Activated CD4-positive, alpha-beta T cell treated with anti-CD3 and anti-CD28 coated beads, Interleukin-2, amount 10 ng/mL, durations not matched to agents 24 days and 14 days (primary cell): ENCODE data around the gene FRMD3. TPM values are rescaled to one million over a fixed set of nuclear protein-coding genes. Genes with fewer than 3 reads are reported as not detected.

Source experiments
- DNase-seq: peaks from one replicate; pipeline ENCODE4 v3.0.0; 2022
- H3K27ac Mint-ChIP-seq: one replicate; pipeline ENCODE4 v1.8.0; 2022; ENCODE audit warnings: mild to moderate bottlenecking, mixed read lengths
- H3K27me3 Mint-ChIP-seq: one replicate; pipeline ENCODE4 v1.8.0; 2022; ENCODE audit warnings: mixed read lengths
- H3K36me3 Mint-ChIP-seq: one replicate; pipeline ENCODE4 v1.8.0; 2022; ENCODE audit warnings: low read depth, mild to moderate bottlenecking, mixed read lengths
- H3K4me1 Mint-ChIP-seq: one replicate; pipeline ENCODE4 v1.8.0; 2021; ENCODE audit warnings: mixed read lengths
- H3K4me3 Mint-ChIP-seq: one replicate; pipeline ENCODE4 v1.8.0; 2022; ENCODE audit warnings: mild to moderate bottlenecking, moderate library complexity, mixed read lengths
- H3K9me3 Mint-ChIP-seq: one replicate; pipeline ENCODE4 v1.8.0; 2021; ENCODE audit warnings: mixed read lengths
- intact Hi-C: fragments of 100-400 bp; cut with micrococcal nuclease; formaldehyde crosslinking; loops from one replicate; pipeline ENCODE4 v1.15.1; 2023
- total RNA-seq: library from RNA; stranded (reverse); gene quantifications from 2 replicates; pipeline ENCODE4 v1.2.3, GENCODE V29; 2022

The FRMD3 gene
- total RNA-seq, 1 donor from 2014 or later, result 0.30 TPM

DNA sequence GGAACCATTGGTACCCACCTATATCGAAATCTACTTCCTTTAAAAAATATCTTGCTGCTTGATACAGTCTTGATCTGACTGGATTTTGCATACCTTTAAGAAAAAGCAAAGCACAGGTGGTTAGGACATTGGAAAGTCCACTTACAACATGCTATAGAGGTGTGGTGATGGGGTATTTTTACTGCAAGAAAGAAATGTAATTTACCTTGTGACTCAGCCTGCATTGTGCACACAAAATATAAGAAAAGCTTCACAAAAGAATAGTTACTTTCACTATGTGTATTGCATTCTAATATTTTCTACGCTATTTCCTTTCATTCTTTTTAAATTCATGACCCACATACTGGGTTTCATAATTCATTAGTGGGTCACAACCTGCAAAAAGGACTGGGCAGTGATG, 239.1 kb downstream of the FRMD3 start:
- H3K27me3 Mint-ChIP-seq, result no peaks in the 10 kb centered on the region
- intact Hi-C loops, result no loop called here
- no peaks in the 10 kb centered on the region for H3K9me3 Mint-ChIP-seq

DNA sequence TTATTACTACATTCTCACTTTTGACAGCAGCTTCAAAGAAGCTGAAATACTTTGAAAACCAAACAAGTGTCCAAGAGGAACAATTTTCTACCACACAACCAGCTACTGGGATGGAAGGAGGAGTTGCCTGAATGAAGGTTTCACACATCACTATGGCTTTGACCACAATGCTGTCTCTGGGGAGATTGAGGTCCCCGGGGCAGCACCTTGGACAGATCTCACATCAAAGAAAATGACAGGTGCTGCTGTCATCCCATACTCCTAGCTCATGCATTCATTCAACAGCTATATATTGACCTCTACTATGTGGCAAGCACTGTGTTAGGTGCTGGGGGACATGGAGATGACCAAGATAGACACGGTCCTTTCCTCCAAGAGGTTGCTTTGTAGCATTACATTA, 242.1 kb downstream of the FRMD3 start:
- intact Hi-C loops, result no loop called here
- no peaks in the 10 kb centered on the region for H3K9me3 Mint-ChIP-seq
- no peak overlapping the region for H3K4me3 Mint-ChIP-seq
- H3K4me1 Mint-ChIP-seq, result no peaks in the 10 kb centered on the region
- H3K27me3 Mint-ChIP-seq, result no peaks in the 10 kb centered on the region
- DNase-seq, result no peak
- no peak overlapping the region for H3K27ac Mint-ChIP-seq
- H3K36me3 Mint-ChIP-seq, result no peaks in the 10 kb centered on the region

More for the DNA sequence above, 239.1 kb downstream of the FRMD3 start:
- DNase-seq, result no peak
- Mint-ChIP-seq H3K27ac (no peak overlapping the region), H3K4me3 (no peak overlapping the region), H3K36me3 (no peaks in the 10 kb centered on the region), H3K4me1 (no peaks in the 10 kb centered on the region)

GRCh38 chr9:83294816-83295215, 243.4 kb downstream of the FRMD3 start:
- Mint-ChIP-seq H3K4me1 (no peaks in the 10 kb centered on the region), H3K27me3 (no peaks in the 10 kb centered on the region), H3K9me3 (no peaks in the 10 kb centered on the region), H3K36me3 (no peaks in the 10 kb centered on the region), H3K27ac (no peak overlapping the region), H3K4me3 (no peak overlapping the region)
- intact Hi-C loops, result no loop called here
- no peak for DNase-seq

DNA sequence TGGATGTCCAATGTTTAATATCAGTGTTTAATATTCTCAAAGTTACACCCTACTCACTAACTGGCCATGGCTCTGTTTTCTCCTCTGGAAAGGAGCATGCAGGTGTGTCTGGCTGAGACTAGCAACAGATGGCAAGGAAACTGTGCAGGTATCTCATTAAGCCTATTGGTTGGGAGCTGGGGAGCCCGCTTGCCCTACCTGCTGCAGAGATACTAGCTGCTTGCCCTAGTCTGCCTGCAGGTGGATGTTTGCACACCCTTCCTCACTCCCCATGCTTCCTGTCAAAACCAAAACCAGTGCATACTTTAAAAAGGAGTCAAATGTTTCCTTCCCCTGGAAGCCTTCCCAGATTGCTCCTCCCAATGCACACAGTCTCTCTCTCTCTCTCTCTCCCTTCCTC, 247.0 kb downstream of the FRMD3 start:
- H3K27ac Mint-ChIP-seq, result no peak overlapping the region
- intact Hi-C loops, result no loop called here
- H3K4me3 Mint-ChIP-seq, result no peak overlapping the region
- H3K27me3 Mint-ChIP-seq, result no peaks in the 10 kb centered on the region
- H3K4me1 Mint-ChIP-seq, result no peaks in the 10 kb centered on the region
- DNase-seq, result no peak
- no peaks in the 10 kb centered on the region for H3K36me3 Mint-ChIP-seq
- no peaks in the 10 kb centered on the region for H3K9me3 Mint-ChIP-seq

DNA sequence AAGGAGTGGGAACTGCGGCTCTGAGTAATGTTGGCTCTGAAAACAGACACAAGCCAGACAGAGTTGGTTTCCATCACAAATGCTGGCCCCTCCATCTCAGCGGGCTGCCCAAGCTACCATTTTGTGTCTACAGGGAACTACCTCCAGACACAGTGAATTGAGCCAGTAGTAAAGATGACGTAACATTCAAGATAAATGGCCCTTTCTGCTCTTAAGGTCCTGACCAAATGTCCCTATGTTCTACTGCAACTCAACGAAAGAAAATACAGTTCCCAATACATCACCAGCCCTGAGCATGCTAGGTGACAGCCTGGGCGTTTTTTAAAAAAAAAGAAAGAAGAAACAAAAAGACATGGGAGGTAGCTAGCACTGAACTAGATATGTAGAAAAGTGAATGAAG, 247.5 kb downstream of the FRMD3 start:
- Mint-ChIP-seq H3K9me3 (no peaks in the 10 kb centered on the region), H3K36me3 (no peaks in the 10 kb centered on the region), H3K27me3 (no peaks in the 10 kb centered on the region), H3K4me1 (no peaks in the 10 kb centered on the region), H3K27ac (no peak overlapping the region), H3K4me3 (no peak overlapping the region)
- DNase-seq, result no peak
- intact Hi-C loops, result no loop called here

- no peaks in the 10 kb centered on the region for H3K4me1 Mint-ChIP-seq
- no peak for DNase-seq
- H3K4me3 Mint-ChIP-seq, result no peak overlapping the region
- intact Hi-C loops, result no loop called here
- H3K36me3 Mint-ChIP-seq, result no peaks in the 10 kb centered on the region
- no peaks in the 10 kb centered on the region for H3K9me3 Mint-ChIP-seq
- no peaks in the 10 kb centered on the region for H3K27me3 Mint-ChIP-seq
- no peak overlapping the region for H3K27ac Mint-ChIP-seq
Measured at GRCh38 chr9:83287021-83287420, 251.2 kb downstream of the FRMD3 start.

GRCh38 chr9:83285445-83286225, 252.6 kb downstream of the FRMD3 start:
- Mint-ChIP-seq H3K27me3 (no peaks in the 10 kb centered on the region), H3K36me3 (no peaks in the 10 kb centered on the region), H3K27ac (no peak overlapping the region), H3K9me3 (no peaks in the 10 kb centered on the region), H3K4me3 (no peak overlapping the region), H3K4me1 (no peaks in the 10 kb centered on the region)
- intact Hi-C loops, result no loop called here
- no peak for DNase-seq

DNA sequence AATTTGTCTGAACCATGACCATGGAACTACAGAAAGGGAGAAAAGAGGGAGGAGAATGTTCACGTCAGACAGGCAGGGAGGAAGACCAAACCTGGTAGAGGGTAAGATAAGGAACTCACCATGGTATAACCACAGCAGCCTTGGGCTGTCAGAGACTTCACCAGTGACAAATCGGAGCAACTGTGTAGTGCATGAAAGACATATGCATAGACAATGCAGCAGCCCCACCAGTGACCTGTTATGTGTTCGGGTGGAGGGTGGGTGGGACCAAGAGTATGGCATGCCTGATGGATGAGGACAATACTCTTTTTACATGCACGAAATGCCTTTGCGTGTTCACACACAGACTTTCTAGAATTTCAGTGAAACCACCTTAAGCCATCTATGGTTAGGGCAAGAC, 253.5 kb downstream of the FRMD3 start:
- Mint-ChIP-seq H3K27me3 (no peaks in the 10 kb centered on the region), H3K4me3 (no peak overlapping the region), H3K4me1 (no peaks in the 10 kb centered on the region), H3K36me3 (no peaks in the 10 kb centered on the region), H3K9me3 (no peaks in the 10 kb centered on the region), H3K27ac (no peak overlapping the region)
- DNase-seq, result no peak
- intact Hi-C loops, result no loop called here

DNA sequence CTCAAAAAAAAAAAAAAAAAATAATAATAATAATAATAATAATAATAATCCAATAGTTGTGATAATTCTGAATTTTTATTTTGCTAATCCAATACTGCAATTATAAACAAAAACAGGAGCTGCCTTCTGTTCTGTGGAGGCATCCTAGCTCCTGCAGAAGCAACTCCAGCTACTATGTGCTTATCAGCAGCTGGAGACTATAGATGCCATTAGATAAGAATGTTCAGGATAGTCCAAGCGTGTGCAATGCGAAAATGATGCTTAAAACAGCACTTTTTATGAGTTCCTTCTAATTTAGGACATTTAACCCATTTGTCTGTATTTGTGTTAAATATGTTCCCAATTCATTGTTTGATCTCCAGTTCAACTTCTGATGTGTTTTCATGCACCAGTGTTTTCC, 254.7 kb downstream of the FRMD3 start:
- no peak overlapping the region for H3K27ac Mint-ChIP-seq
- no peak overlapping the region for H3K4me3 Mint-ChIP-seq
- intact Hi-C loops, result no loop called here
- DNase-seq, result no peak
- H3K36me3 Mint-ChIP-seq, result no peaks in the 10 kb centered on the region
- no peaks in the 10 kb centered on the region for H3K27me3 Mint-ChIP-seq
- no peaks in the 10 kb centered on the region for H3K9me3 Mint-ChIP-seq
- no peaks in the 10 kb centered on the region for H3K4me1 Mint-ChIP-seq

DNA sequence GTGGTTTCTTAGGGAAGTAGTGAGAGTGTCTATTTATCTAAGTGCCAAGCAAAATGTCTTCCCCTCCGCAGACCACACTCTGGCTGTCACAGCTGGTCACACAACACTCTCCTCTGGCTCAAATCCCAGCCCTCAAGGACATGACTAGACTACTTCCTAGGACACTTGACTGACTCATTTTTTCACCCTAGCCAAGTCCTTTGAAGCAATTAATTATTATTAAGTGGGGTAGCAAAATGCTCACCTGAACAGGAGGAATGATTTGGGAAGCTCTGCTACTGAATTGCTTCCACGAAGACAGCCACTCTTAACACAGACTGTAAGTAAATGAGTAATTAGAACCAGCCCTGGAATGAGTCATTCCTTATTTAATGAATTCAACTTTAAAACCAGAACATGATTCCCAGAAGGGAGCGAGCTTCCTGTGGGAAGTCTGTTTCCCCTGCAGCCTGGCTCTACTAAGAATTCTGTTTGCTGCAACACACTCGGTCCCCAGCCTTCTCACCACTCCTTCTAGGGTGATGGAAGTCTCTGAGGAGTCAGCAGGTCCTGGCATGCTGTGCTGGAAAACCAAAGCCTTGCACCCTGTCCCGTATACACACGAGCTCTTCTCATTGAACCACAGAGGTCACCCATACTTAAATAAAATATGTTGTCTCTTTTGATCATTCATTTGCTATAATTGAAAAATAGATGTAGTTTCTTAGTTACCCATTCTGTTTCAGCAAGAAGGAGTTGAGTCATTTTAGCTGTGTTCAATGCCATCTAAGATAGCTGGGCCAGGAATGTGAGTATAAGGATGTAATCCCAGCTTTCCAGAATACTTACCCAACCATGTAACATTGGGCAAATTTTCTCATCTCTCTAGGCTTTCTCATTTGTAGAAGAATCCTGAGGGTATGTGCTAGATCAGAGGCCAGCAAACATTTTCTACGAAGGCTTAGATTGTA, 256.6 kb downstream of the FRMD3 start:
- DNase-seq, result no peak
- no peak overlapping the region for H3K4me3 Mint-ChIP-seq
- intact Hi-C loops, result no loop called here
- no peaks in the 10 kb centered on the region for H3K9me3 Mint-ChIP-seq
- no peaks in the 10 kb centered on the region for H3K27me3 Mint-ChIP-seq
- no peak overlapping the region for H3K27ac Mint-ChIP-seq
- no peaks in the 10 kb centered on the region for H3K4me1 Mint-ChIP-seq
- H3K36me3 Mint-ChIP-seq, result no peaks in the 10 kb centered on the region

DNA sequence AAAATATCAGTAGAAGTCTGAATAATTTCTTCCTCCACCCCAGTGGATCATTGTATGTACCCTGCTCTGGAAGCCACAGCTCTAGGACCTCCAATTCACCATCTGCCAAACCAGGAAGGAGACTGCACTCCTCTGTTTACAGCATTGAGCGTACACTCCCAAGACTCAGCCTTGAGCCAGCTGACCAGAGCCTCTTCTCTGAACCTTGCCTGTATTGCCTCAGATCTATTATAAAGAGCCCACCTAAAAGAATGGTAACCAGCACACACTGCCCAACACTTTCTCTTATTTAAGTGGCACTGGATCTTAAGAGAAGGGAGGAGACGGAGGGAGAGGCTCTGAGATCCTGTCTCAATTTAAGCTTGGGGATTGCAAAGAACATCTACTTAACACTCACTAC, 257.4 kb downstream of the FRMD3 start:
- H3K27ac Mint-ChIP-seq, result no peak overlapping the region
- no peaks in the 10 kb centered on the region for H3K4me1 Mint-ChIP-seq
- H3K36me3 Mint-ChIP-seq, result no peaks in the 10 kb centered on the region
- H3K4me3 Mint-ChIP-seq, result no peak overlapping the region
- intact Hi-C loops, result no loop called here
- no peaks in the 10 kb centered on the region for H3K9me3 Mint-ChIP-seq
- no peaks in the 10 kb centered on the region for H3K27me3 Mint-ChIP-seq
- no peak for DNase-seq

- no peaks in the 10 kb centered on the region for H3K27me3 Mint-ChIP-seq
- H3K4me3 Mint-ChIP-seq, result no peak overlapping the region
- no peak for DNase-seq
- intact Hi-C loops, result no loop called here
- H3K36me3 Mint-ChIP-seq, result no peaks in the 10 kb centered on the region
- H3K4me1 Mint-ChIP-seq, result no peaks in the 10 kb centered on the region
- H3K27ac Mint-ChIP-seq, result no peak overlapping the region
- no peaks in the 10 kb centered on the region for H3K9me3 Mint-ChIP-seq
Measured at GRCh38 chr9:83280268-83280667, 257.9 kb downstream of the FRMD3 start.

DNA sequence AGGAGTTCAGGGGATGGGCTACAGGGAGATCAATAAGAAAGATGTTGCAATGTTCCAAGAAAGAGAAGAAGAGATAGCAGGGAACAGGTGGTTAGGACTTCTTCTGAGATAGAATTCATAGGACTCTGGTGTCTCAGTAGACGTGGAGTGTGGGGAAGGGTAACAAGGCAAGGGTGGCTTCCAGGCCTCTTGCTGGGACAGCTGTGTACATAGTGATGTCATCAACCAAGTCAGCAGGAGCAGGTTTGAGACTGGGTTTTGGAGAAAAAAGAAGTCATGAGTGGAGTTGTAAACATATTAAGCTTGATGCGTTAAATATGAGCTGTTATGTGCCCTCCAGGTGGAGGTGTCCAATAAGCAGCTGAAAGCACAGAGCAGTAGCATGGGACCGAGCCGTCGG, 263.4 kb downstream of the FRMD3 start:
- no peak for DNase-seq
- intact Hi-C loops, result no loop called here
- Mint-ChIP-seq H3K4me1 (no peaks in the 10 kb centered on the region), H3K36me3 (no peaks in the 10 kb centered on the region), H3K4me3 (no peak overlapping the region), H3K27ac (no peak overlapping the region), H3K27me3 (no peaks in the 10 kb centered on the region), H3K9me3 (no peaks in the 10 kb centered on the region)

GRCh38 chr9:83271665-83272071, 266.5 kb downstream of the FRMD3 start:
- no peaks in the 10 kb centered on the region for H3K4me1 Mint-ChIP-seq
- H3K27me3 Mint-ChIP-seq, result no peaks in the 10 kb centered on the region
- no peak for DNase-seq
- no peaks in the 10 kb centered on the region for H3K36me3 Mint-ChIP-seq
- H3K27ac Mint-ChIP-seq, result no peak overlapping the region
- no peaks in the 10 kb centered on the region for H3K9me3 Mint-ChIP-seq
- intact Hi-C loops, result no loop called here
- H3K4me3 Mint-ChIP-seq, result no peak overlapping the region
